Measurements from ENCODE around the gene FAM53C. TPM values are rescaled to one million over a fixed set of nuclear protein-coding genes. Genes with fewer than 3 reads are reported as not detected.

FAM53C gene
- total RNA-seq, 2 donors from 2014 or later, result 32.7 to 45.8 TPM

Other genes with a start within 250 kb of the FAM53C start
- not detected for gene NME5, start 198.8 kb upstream of the FAM53C start, total RNA-seq
- 100 to 1,000 TPM in 1 of 2 donors, 10 to 100 TPM in 1; 70.6 to 130 TPM for gene BRD8, start 159.6 kb upstream of the FAM53C start, total RNA-seq
- 10 to 100 TPM; 66.2 to 73.0 TPM for gene KIF20A, start 159.2 kb upstream of the FAM53C start, total RNA-seq
- gene CDC23, start 124.9 kb upstream of the FAM53C start, total RNA-seq, result 10 to 100 TPM; 27.8 to 42.3 TPM
- not detected for gene GFRA3, start 63.6 kb upstream of the FAM53C start, total RNA-seq
- 10 to 100 TPM; 11.5 to 19.7 TPM for gene CDC25C, start 6.5 kb upstream of the FAM53C start, total RNA-seq
- 10 to 100 TPM; 42.1 to 51.4 TPM for gene KDM3B, start 14.4 kb downstream of the FAM53C start, total RNA-seq
- gene REEP2, start 100.8 kb downstream of the FAM53C start, total RNA-seq, result 1 to 10 TPM; 2.0 TPM
- 10 to 100 TPM; 14.0 to 77.6 TPM for gene EGR1, start 127.2 kb downstream of the FAM53C start, total RNA-seq
- 100 to 1,000 TPM in 1 of 2 donors, 10 to 100 TPM in 1; 73.0 to 159 TPM for gene ETF1, start 205.0 kb downstream of the FAM53C start, total RNA-seq
- gene HSPA9, start 237.1 kb downstream of the FAM53C start, total RNA-seq, result 100 to 1,000 TPM; 220 to 398 TPM

Data from activated T-helper 17 cell treated with anti-CD3 and anti-CD28 coated beads, Interleukin-2, amount 50 U/mL, for 72 hours (primary cell).